HS-27A (cell line): ENCODE data around the gene C1GALT1.

Experiments used
- DNase-seq: peaks from one replicate; pipeline ENCODE4 v3.0.0-alpha.2; 2012; ENCODE audit warnings: low read depth, missing footprints

The C1GALT1 gene

DNA sequence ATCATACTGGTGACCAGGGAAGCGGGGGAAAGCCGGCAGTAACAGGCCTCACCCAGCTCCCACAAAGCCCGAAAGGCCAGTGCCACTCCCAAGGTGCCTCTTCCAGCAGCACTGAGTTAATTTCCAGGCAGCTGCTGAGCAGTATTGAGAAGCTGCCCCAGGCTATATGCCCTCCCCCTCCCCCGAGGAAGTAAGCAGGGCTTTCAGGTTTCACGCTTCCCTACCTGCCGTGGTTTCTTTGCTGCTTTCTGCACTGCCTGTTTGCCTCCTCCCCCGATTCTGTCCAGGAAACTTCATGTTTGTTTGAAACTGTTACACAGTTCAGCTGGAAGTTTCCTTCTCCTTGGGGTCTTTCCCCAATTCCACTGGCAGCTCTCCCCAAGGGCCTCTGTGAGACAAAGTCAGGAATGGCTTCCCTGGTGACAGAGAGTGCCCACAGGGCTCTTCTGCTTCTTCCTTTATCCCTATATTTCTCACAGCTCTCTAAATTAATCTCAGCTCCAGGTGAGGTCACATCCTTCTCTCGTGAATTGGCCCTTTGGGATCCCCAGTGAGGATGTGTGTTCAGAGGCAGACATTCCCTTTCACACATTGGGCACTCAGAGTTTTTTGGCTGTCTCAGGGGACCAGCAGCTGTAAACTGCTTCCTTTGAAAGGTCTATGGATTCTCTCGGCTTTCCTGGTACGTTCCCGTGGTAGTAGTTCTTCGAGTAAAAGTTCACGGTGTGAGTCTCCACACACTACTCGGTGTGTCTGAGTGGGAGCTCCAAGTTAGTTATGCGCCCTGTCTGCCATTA, 19.4 kb downstream of the C1GALT1 start:
- DNase-seq = no peak

DNA sequence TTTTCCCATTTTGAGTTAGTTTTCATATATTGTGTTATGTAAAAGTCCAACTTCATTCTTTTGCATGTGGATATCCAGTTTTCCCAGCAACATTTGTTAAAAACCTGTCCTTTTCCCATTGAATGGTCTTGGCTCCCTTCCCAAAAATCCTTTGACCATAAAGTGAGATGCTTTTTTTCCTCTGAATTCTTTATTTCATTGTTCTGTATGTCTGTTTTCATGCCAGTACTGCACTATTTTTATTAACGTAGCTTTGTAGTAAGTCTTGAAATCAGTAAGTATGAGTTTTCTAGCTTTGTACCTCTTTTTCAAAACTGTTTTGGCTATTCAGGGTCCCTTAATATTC, 20.0 kb downstream of the C1GALT1 start:
- no peak for DNase-seq

DNA sequence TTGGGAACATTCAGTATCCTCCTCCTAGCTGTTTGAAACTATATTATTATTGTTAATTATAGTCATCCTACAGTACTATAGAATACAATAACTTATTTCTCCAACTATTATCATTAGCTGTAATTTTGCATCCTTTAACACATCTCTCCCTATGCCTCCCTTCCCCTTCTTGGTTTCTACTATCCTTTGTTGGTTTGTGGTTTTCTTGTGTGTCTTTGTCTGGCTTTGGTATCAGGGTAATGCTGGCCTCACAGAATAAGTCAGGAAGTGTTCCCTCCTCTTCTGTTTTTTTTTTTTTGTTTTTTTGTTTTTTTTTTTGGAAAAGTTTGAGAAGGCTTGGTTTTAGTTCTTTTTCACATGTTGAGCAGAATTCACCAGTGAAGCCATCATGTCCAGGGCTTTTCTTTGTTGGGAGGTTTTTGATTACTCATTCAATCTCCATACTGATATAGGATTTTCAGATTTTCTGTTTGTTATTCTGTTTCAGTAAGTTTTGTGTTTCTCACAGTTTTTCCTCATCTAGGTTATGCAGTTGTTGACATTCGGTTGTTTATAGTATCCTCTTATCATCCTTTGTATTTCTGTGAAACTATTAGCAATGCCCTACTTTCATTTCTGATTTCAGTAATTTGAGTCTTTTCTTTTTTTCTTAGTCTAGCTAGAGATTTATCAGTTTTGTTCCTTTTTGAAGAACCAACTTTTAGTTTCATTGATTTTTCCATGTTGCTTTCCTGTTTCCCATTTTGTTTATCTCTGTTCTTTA, 21.6 kb downstream of the C1GALT1 start:
- DNase-seq = no peak

DNA sequence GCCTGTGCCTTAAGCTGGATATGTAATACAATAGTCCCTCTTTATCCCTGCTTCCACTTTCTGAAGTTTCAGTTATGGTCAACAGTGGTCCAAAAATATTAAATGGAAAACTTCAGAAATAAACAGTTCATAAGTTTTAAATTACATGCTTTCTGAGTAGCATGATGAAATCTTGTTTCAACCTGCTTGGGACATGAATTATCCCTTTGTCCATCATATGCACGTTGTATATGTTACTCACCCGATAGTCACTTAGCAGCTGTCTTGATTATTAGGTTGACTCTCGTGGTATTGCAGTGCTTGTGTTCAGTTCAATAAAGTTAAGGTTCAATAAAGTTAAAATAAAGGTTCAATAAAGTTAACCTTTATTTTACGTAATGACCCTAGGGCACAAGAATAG, 25.5 kb downstream of the C1GALT1 start:
- DNase-seq = no peak

DNA sequence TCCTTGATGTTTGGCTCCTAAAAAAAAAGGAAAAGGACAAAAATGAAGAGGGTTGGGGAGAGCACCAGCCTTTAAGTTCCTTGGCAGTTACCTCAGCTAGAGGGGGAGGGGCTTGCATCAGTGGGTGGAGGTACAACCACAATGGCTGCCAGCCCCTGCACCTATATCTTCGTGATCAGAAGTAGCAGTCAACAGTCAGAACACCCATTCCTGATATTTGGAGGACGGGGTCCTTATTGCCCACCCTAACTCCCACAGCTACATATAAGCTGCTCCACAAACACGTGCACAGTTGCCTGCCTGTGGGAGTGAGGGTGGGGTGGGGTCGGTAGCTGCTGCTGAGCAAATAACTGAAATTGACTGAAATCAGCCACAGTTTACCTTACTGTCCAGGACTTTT, 26.2 kb downstream of the C1GALT1 start:
- DNase-seq = no peak

DNA sequence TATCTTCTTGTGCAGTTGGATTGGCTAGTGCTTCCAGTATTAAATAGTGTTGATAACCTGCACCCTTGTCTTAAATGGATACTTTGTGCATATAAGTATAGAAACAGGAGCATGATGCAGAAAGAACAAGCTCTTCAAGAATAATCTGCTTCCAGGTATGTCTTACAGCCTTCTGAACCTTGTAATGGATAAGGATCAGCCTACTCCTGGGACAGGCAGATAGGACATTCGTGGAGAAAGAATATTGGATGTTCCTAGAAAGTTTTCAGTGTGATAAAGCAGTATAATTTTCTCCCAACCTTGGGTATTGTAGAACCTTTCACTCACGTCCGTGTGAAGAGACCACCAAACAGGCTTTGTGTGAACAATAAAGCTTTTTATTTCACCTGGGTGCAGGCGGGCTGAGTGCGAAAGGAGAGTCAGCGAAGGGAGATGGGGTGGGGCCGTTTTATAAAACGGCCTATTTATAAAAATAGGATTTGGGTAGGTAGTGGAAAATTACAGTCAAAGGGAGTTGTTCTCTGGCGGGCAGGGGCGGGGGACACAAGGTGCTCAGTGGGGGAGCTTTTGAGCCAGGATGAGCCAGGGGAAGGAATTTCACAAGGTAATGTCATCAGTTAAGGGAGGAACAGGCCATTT, 27.2 kb downstream of the C1GALT1 start:
- no peak for DNase-seq

DNA sequence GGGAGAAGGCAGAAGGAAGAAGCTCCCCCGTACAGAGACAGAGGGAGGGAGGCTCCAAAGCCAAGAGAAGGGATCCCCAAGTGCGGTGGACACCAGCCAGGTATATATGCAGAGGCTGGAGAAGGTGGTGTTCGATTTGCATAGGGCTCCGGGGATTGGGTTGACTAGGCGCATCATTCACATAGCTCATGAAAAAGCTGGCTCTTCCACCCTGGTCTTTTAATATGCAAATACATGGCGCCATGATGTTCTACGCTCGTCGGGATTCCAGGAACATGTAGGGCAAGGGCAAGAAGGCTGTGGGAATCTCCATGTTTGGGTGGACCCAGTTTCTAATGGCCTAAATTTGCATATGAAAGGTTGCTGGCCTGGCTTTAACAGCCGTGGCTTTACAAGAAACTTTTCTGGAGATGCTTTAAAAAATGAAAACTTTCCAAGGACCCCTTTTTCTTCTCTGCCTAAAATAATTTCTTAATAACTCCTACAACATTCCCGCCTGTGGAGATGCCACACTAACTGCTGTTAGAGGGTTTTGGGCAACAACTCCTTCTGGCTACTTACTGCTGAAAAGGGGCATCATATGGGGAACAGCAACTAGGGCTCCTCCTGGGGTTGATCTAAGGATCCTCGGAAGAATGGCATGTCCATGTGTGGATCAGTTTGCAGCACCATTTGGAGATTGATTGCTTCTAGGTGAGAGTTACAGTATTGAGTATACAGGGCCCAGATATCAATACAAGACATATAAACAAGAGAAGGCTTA, 28.3 kb downstream of the C1GALT1 start:
- DNase-seq = no peak

DNA sequence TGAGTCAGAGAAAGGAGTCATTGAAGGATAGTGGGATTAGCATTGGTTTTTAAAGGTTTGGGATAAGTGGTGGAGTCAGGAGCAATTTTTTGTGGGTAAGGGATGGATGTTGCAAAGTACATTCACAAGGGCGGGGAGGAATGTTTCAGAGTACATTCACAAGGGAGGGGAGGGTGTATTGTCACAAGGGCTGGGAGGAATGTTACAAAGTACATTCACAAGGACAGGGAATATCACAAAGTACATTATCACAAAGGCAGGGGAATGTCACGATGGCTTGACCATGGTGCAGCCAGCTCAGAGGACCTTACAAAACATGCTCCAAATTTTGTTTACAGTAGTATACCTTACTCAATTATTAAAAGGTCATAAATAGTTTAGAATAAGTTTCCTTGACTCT, 30.3 kb downstream of the C1GALT1 start:
- no peak for DNase-seq

DNA sequence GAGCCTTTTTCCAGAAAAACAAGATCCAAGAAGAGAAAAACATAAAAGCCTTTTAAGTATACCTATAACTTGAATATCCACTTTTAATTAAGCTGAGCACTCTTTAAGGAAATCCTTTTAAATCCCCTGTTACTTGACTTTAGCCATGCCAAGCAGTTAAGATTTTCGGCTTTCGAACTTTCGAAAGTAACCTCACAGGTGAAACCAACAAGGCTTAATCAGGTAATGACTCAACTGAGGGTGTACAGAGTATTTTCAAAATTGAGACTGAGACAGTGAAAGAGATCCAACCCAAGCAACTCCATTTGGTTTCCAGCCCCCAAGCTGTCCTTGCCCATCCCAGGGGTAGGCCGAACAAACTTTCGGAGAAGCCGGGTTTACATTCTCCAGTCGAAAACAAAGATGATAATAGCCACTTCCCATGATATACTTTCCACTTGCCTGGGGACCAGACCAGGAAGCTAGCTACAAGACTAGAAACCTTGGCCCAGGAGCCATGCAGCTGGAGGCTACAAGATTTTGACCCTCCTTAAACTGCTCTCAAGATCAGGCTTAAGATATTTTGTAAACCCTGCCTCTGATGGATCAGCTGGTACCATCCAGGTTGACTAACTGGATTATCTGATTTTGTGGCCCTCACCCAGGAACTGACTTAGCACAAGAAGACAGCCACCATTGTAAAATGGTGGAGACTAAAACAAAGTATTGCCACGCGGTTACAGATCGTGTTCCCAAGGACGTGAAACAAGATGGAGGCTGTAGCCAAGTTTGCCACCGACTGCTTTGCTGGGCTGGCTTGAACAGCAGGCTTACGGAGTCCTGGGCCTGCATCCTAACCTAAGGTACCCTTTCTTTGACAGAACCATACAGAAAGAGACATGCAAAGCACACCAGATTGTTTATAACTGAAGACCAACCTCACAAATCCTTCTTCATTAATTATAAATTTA, 32.3 kb downstream of the C1GALT1 start:
- DNase-seq = no peak

DNA sequence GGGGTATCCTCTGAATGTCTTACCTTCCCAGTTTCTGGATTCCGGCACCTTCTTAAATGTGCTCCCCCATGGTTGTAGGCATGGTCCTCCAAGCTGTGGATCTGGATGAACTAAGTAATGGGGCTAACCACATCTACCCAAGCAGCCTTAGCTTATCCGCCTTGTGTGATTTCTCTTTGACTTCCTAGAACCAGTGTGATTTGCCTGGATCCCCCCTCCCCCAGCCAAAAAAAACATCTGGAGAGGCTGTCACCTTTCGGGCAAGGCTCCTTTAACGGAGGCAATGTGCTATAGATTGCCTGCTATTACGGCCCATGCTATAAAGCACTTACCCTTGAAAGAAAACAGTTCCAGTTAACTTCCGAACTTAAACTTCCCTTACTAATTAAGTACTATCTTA, 33.9 kb downstream of the C1GALT1 start:
- no peak for DNase-seq

DNA sequence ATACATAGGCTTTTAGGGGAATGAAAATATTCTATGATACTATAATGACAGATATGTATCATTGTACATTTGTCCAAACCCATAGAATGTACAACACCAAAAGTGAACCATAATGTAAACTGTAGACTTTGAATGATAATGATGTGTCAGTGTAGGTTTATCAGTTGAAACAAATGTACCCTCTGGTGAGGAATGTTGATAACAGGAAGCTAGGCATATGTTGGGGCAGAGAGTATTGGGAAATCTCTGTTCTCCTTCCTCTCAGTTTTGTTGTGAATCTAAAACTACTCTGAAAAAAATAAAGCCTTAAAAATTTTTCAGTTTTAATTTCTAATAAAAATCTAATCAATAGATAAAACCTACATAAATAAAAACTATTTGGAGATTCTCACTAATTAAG, 36.9 kb downstream of the C1GALT1 start:
- DNase-seq = no peak

DNA sequence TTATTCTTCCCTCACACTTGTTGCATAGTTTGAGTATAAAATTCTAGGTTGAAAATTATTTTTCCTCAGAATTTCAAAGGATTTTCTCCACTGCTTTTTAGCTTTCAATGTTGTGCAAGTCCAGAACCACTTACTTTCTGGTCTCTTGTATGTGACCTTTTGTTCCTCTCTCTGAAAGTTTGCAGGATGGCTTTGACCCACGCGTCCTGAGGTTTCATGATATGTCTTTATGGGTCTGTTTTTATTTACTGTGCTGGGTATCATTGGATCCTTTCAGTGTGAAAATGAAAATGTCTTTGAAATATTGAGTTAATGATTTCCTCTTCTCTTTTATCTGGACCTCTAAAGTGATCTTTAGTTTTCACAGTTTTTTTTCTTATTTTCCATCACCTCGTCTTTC, 38.5 kb downstream of the C1GALT1 start:
- DNase-seq = no peak

DNA sequence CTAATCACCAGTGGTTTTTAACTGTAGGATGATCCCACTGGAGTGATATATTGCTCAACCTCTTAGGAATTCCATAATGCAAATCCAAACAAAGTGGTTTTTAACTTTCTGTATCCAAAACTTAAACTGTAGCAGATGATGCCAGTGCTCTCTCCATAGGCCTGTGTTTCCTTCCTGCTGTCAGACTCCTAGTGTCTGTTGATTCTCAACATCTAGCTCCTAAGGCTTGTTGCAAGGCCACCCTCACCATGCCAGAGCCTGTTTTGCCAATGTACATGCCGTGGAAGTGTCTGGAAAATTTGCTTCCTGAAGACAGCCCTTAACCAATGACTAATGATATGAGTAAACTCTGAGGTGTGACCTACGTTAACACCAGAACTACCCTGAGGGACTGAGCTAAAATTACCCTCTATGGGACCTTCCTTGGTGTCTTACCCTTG, 39.3 kb downstream of the C1GALT1 start:
- DNase-seq = peak; percentile 23

DNA sequence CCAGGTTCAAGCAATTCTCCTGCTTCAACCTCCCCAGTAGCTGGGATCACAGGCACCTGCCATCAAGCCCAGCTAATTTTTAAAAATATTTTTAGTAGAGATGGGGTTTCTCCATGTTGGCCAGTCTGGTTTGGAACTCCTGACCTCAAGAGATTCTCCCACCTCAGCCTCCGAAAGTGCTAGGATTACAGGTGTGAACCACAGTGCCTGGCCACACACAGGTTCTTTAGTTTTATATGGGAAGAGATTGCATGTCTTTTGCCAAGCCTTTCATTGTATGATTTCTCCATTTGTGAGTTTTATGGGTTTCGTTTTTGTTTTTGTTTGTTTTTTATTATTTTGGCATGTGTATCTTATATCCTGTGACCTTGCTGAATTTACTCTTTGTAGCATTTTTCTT, 40.9 kb downstream of the C1GALT1 start:
- DNase-seq = no peak

DNA sequence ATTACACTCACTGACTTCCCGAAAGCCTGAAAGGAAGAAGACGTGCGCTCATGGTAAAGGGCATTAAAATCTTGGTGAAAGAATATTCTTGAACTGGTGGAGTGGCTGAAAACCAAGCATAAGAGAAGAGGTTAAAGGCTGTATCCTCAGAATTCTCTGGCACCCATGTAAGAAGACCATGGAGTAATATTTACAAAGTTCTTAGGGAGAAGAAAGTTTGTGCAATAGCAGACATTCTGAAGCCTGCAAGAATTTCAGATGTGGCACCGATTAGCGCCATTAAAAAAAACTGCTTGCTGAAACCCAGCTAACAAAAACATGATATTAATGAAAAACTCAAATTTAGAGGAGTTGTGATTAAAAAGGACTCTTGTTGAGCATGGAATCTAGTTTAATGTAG, 44.1 kb downstream of the C1GALT1 start:
- DNase-seq = no peak

DNA sequence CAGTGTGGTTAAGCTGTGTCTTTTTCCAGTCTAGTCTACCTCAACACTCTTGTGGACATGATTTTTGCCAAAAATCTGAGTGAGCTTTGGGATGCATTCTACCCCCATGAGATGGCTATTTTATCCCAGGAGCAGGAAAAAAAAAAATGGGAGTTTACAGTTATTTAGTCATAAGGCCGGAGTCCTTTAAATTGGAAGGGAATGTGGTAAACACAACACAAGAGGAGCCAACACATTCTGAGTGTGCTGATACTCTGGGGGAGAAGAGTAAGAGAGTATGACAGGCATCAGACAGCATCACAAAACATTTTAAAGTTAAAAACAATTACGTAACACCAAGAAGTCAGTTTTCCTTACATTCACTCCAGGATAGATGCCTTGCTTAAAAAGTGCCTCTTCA, 46.1 kb downstream of the C1GALT1 start:
- DNase-seq = no peak

DNA sequence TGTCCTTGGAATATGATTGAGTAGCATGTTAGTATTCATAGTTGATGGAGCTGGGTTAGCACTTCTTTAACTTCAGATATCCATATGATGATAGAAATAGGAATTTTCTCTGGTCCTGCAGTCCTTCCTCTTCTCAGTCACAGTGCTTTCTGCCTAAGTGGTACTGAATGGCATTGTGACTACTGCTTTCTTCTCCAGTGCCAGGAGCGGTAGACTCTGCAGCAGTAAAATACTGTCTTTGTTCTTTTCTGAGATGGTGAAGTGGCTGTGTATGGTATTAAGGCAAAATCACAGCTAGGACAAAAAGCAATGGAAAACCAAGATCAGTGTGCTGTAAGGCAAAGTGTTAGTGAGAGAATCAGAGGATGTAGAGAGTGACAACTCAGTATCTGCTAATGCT, 46.6 kb downstream of the C1GALT1 start:
- no peak for DNase-seq

DNA sequence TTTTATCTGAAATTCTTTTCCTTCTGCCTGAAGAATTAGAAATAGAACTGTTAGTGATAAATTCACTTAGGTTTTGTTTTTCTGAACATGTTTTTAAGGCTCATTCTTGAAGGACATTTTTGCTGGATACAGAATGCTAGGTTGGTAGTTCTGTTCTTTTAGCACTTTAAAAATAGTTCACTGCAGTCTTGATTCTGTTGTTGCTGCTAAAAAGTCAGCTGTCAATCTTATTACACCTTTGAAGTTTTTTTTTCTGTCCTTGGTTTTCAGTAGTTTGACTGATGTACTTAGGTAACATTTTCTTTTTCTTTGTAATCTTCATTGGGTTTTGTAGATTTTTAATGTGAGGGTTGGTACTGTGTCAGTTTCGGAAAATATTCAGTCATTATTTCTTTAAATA, 48.7 kb downstream of the C1GALT1 start:
- DNase-seq = no peak

DNA sequence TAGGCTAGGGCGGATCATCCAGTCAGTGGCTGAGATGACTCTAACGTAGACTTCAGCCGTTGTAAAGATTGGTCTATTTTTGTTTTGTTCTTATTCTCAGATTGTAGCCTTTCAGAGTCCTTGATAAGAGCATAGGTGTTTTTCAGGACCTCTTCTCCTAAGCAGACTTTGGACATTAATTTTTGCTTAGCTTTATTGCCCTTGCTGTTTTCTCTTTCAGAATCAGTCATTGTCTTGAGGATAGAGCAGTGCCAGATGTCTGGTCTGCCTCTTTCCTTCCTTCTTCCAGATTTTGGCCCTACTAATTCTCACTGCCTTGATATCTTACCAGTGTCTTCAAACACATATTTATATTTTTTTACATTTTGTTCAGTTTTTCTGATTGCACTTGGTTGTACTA, 49.5 kb downstream of the C1GALT1 start:
- DNase-seq = no peak

DNA sequence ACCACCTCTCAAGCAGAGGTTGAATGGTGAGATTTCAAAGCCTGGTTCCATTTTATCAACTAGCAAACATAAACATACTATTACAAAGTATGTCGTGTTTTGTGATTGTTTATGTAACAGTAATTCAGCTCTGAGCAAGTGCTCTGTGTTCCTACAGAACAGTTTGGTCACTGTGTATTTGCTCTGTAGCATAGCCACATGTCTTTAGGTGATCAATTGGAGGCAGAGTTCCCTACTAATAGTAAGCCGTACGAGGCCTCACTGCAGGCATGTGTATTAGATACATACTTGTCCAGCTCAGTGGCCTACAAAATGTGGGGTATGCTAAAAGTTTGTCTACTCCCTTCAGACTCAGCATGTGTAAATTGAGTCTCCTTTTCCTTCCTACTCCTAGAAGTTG, 53.0 kb downstream of the C1GALT1 start:
- no peak for DNase-seq

DNA sequence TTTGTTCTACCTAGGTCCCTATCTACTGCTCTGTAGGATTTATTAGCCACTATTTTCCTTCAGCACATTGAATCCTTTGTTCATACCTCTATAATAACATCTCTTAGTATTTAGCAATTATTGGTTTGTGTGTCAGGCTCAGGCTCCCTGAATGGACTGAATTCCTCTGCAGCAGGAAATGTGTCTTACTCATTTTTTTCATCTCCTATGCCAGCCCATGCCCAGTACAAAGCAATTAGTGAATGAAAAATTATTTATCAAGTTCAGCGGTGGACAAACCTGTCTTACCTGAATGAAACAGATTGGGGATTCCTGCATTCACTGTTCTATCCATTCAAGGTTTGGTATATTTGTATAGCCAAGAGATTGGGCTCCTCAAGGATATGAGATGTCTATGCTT, 53.7 kb downstream of the C1GALT1 start:
- DNase-seq = no peak
